ENCODE results near the gene CYB5D1.

DNA sequence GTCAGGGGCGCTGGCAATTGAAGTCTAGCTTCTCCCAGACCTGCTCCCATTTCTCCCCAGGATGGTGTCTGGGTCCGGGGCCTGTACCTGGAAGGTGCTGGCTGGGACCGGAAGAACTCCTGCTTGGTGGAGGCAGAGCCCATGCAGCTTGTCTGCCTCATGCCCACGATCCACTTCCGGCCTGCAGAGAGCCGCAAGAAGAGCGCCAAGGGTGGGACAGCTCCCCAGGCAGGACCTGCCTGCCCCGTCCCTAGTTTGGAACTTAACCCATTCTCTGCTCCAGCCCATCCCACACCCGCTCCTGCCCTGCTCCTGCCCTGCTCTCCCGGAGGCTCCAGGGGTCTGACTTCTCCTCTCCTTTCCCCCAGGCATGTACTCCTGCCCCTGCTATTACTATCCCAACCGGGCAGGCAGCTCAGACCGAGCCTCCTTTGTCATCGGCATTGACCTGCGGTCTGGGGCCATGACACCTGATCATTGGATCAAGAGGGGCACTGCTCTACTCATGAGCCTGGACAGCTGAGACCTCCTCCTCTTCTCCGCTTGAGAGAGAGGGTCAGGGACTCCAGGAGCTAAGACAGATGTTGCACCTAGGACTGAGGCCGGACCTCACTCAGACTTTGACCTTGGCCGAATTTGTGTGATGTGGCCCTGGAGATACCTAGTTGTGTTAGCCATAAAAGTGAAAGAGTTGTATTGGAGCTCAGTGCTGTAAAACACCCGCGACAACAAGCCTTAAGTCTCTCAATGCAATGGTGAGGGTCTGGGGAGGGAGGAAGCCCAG, 24.6 kb upstream of the CYB5D1 start:
- TF ChIP-seq, protein P1, sequence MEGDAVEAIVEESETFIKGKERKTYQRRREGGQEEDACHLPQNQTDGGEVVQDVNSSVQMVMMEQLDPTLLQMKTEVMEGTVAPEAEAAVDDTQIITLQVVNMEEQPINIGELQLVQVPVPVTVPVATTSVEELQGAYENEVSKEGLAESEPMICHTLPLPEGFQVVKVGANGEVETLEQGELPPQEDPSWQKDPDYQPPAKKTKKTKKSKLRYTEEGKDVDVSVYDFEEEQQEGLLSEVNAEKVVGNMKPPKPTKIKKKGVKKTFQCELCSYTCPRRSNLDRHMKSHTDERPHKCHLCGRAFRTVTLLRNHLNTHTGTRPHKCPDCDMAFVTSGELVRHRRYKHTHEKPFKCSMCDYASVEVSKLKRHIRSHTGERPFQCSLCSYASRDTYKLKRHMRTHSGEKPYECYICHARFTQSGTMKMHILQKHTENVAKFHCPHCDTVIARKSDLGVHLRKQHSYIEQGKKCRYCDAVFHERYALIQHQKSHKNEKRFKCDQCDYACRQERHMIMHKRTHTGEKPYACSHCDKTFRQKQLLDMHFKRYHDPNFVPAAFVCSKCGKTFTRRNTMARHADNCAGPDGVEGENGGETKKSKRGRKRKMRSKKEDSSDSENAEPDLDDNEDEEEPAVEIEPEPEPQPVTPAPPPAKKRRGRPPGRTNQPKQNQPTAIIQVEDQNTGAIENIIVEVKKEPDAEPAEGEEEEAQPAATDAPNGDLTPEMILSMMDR (IDR thresholded peaks at IDR 0.05): no peak
- TF ChIP-seq POLR2A (IDR thresholded peaks at IDR 0.05): no peak
